ENCODE data around the gene ARHGAP24.

DNA sequence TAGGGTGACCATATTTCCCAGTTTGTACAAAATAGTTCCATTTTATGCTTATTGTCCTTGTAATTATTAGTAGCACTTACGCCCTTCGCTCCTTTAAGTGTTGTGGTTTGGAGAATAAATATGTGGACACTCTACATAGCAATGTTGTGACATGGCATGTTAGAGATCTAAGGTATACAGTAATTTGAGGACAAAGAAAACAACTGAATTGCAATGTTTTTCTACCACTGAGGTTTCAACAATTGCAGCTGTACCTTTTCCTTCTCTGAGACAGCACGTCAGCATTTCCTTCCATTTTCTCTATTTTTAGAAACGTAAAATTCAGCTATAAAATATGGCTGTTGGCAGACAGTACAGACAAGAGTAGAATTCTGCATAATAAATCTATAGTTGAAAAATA is 561.8 kb downstream of the ARHGAP24 start:
- TF ChIP-seq, protein P1, sequence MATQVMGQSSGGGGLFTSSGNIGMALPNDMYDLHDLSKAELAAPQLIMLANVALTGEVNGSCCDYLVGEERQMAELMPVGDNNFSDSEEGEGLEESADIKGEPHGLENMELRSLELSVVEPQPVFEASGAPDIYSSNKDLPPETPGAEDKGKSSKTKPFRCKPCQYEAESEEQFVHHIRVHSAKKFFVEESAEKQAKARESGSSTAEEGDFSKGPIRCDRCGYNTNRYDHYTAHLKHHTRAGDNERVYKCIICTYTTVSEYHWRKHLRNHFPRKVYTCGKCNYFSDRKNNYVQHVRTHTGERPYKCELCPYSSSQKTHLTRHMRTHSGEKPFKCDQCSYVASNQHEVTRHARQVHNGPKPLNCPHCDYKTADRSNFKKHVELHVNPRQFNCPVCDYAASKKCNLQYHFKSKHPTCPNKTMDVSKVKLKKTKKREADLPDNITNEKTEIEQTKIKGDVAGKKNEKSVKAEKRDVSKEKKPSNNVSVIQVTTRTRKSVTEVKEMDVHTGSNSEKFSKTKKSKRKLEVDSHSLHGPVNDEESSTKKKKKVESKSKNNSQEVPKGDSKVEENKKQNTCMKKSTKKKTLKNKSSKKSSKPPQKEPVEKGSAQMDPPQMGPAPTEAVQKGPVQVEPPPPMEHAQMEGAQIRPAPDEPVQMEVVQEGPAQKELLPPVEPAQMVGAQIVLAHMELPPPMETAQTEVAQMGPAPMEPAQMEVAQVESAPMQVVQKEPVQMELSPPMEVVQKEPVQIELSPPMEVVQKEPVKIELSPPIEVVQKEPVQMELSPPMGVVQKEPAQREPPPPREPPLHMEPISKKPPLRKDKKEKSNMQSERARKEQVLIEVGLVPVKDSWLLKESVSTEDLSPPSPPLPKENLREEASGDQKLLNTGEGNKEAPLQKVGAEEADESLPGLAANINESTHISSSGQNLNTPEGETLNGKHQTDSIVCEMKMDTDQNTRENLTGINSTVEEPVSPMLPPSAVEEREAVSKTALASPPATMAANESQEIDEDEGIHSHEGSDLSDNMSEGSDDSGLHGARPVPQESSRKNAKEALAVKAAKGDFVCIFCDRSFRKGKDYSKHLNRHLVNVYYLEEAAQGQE (IDR thresholded peaks at IDR 0.05; ENCODE audit: low read depth, low read length): no peak
- TF ChIP-seq RCOR1 (IDR thresholded peaks at IDR 0.05; ENCODE audit: low read length) (no peak), EP300 (IDR thresholded peaks at IDR 0.05; ENCODE audit: borderline replicate concordance in 1 of 2, low read depth in 1 of 2, low read length in 1 of 2) (no peak), RFX5 (IDR thresholded peaks at IDR 0.05; ENCODE audit: low read length) (no peak), POLR2AphosphoS5 (IDR thresholded peaks at IDR 0.05; ENCODE audit: low read depth, low read length) (no peak), FOXM1 (IDR thresholded peaks at IDR 0.05; ENCODE audit: low read depth) (no peak), RAD21 (IDR thresholded peaks at IDR 0.05; ENCODE audit: low read length) (no peak), EZH2phosphoT487 (IDR thresholded peaks at IDR 0.05; ENCODE audit: borderline replicate concordance, low read depth) (no peak)
- TF ChIP-seq, protein P2, sequence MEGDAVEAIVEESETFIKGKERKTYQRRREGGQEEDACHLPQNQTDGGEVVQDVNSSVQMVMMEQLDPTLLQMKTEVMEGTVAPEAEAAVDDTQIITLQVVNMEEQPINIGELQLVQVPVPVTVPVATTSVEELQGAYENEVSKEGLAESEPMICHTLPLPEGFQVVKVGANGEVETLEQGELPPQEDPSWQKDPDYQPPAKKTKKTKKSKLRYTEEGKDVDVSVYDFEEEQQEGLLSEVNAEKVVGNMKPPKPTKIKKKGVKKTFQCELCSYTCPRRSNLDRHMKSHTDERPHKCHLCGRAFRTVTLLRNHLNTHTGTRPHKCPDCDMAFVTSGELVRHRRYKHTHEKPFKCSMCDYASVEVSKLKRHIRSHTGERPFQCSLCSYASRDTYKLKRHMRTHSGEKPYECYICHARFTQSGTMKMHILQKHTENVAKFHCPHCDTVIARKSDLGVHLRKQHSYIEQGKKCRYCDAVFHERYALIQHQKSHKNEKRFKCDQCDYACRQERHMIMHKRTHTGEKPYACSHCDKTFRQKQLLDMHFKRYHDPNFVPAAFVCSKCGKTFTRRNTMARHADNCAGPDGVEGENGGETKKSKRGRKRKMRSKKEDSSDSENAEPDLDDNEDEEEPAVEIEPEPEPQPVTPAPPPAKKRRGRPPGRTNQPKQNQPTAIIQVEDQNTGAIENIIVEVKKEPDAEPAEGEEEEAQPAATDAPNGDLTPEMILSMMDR (IDR thresholded peaks at IDR 0.05): no peak
- TF ChIP-seq, protein P3, sequence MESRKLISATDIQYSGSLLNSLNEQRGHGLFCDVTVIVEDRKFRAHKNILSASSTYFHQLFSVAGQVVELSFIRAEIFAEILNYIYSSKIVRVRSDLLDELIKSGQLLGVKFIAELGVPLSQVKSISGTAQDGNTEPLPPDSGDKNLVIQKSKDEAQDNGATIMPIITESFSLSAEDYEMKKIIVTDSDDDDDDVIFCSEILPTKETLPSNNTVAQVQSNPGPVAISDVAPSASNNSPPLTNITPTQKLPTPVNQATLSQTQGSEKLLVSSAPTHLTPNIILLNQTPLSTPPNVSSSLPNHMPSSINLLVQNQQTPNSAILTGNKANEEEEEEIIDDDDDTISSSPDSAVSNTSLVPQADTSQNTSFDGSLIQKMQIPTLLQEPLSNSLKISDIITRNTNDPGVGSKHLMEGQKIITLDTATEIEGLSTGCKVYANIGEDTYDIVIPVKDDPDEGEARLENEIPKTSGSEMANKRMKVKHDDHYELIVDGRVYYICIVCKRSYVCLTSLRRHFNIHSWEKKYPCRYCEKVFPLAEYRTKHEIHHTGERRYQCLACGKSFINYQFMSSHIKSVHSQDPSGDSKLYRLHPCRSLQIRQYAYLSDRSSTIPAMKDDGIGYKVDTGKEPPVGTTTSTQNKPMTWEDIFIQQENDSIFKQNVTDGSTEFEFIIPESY (IDR thresholded peaks at IDR 0.05; ENCODE audit: borderline replicate concordance, low read depth): no peak
- TF ChIP-seq, protein P4, sequence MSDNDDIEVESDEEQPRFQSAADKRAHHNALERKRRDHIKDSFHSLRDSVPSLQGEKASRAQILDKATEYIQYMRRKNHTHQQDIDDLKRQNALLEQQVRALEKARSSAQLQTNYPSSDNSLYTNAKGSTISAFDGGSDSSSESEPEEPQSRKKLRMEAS (IDR thresholded peaks at IDR 0.05; ENCODE audit: low read depth): no peak
- TF ChIP-seq, protein P5, sequence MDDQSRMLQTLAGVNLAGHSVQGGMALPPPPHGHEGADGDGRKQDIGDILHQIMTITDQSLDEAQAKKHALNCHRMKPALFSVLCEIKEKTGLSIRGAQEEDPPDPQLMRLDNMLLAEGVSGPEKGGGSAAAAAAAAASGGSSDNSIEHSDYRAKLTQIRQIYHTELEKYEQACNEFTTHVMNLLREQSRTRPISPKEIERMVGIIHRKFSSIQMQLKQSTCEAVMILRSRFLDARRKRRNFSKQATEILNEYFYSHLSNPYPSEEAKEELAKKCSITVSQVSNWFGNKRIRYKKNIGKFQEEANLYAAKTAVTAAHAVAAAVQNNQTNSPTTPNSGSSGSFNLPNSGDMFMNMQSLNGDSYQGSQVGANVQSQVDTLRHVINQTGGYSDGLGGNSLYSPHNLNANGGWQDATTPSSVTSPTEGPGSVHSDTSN (IDR thresholded peaks at IDR 0.05): no peak
- TF ChIP-seq, protein P6, sequence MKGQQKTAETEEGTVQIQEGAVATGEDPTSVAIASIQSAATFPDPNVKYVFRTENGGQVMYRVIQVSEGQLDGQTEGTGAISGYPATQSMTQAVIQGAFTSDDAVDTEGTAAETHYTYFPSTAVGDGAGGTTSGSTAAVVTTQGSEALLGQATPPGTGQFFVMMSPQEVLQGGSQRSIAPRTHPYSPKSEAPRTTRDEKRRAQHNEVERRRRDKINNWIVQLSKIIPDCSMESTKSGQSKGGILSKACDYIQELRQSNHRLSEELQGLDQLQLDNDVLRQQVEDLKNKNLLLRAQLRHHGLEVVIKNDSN (IDR thresholded peaks at IDR 0.05; ENCODE audit: borderline replicate concordance, low read depth): no peak

Measured in SK-N-SH (cell line).